Vagina (tissue), 2 donors: ENCODE results near the gene MASP2. TPM values are rescaled to one million over a fixed set of nuclear protein-coding genes. Genes with fewer than 3 reads are reported as not detected.

Experiments
- DNase-seq, 2 donors: peaks; one replicate each; pipeline ENCODE4 v3.0.0-alpha.2; 2017; ENCODE audit errors: extremely low spot score in 2 of 2
- H3K27ac ChIP-seq: fragments of 200-600 bp; sonication (generic); one replicate; pipeline ENCODE4 v1.5.1; 2019
- H3K27me3 ChIP-seq: fragments of 200-600 bp; sonication (generic); one replicate; pipeline ENCODE4 v1.5.1; 2019
- H3K36me3 ChIP-seq, 2 donors: fragments of 200-600 bp; sonication (generic); one replicate each; pipeline ENCODE4 v1.5.1; 2017 to 2019
- H3K4me1 ChIP-seq: fragments of 200-600 bp; sonication (generic); one replicate; pipeline ENCODE4 v1.5.1; 2019
- H3K4me3 ChIP-seq, 2 donors: fragments of 200-600 bp; sonication (generic); 1 replicate in 1 of 2; 2 replicates in 1 of 2; pipeline ENCODE4 v1.5.1; 2016 to 2019
- H3K9me3 ChIP-seq: fragments of 200-600 bp; sonication (generic); one replicate; pipeline ENCODE4 v1.5.1; 2019
- POLR2A ChIP-seq, 2 donors: fragments of 450-650 bp; IDR thresholded peaks; one replicate each; pipeline ENCODE4 v1.6.1; 2017; ENCODE audit warnings: antibody characterized with exemption in 2 of 2, mild to moderate bottlenecking in 2 of 2, moderate library complexity in 2 of 2
- POLR2AphosphoS5 ChIP-seq, 2 donors: sonication (generic); formaldehyde crosslinking; IDR thresholded peaks; one replicate each; pipeline ENCODE4 v1.9.0; 2017; ENCODE audit warnings: antibody characterized with exemption in 2 of 2, mild to moderate bottlenecking in 2 of 2, low read depth in 1 of 2; ENCODE audit not compliant: insufficient read depth in 1 of 2
- intact Hi-C: fragments of 100-400 bp; cut with DNase I; formaldehyde crosslinking; loops from one replicate; pipeline ENCODE4 v1.15.1; 2023
- total RNA-seq: library from RNA; depleted of rRNA; stranded (reverse); fragments of >200 nt; gene quantifications from one replicate; pipeline ENCODE4 v1.2.3, GENCODE V29; 2016
- TF ChIP-seq, protein P1 (sequence below), 3 experiments: fragments of 450-650 bp in 2 of 3; fragments of 200-600 bp in 1 of 3; sonication (generic) in 1 of 3; IDR thresholded peaks; one replicate each; pipeline ENCODE4 v1.5.1; 2017 to 2019; ENCODE audit warnings: antibody characterized with exemption in 3 of 3, mild to moderate bottlenecking in 2 of 3, moderate library complexity in 2 of 3

MASP2 gene
- total RNA-seq, 1 donor from 2014 or later, result not detected

DNA sequence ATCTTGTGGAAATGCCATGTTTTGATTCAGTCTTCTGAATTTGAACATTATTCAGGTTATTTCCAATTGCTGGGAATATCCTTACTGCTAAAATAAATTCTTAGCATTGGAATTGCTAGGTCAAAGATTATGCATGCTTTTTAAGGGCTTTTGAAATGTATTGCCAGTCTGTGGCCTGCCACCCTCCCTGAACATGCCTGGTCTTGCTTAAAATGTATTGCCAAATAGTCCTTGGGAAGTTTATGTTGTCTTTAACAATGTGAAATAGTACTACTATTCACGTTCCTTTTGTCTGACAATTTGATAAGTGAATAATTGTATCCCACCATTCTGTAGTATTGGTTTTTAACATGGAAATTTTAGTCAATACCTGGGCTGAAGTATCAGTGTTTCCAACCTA is 21.0 kb downstream of the MASP2 start:
- Histone ChIP-seq H3K36me3 (peaks cover 0 to 58% of the 10 kb centered on the region in 2 donors), H3K27me3 (no peaks in the 10 kb centered on the region)

DNA sequence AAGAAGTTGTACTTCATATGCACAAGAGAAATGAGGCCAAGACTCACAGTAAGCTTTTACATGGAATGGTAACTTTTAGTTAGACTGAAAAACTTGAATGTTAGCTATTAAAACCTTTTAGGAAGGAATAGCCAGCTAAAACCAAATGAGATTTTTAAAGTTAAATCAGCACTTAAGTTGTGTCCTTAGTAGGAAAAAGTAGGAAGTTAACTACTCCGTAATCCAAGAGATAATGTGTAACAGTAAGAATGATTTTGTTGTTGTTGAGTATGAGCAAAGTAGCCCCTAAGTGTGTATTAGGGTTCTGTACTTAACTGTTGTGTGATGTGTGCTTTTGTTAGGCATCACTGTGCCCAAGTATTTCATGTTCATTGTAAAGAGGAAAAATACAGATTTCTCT is 21.4 kb downstream of the MASP2 start:
- H3K27me3 ChIP-seq, result no peaks in the 10 kb centered on the region
- DNase-seq, result no peak
- H3K4me3 ChIP-seq, result no peak overlapping the region
- H3K27ac ChIP-seq, result no peak overlapping the region
- no peaks in the 10 kb centered on the region for H3K9me3 ChIP-seq
- intact Hi-C loops, result no loop called here
- TF ChIP-seq POLR2AphosphoS5 (IDR thresholded peaks at IDR 0.05; ENCODE audit: insufficient read depth in 1 of 2, low read depth in 1 of 2) (no peak), POLR2A (IDR thresholded peaks at IDR 0.05) (no peak)
- TF ChIP-seq, protein P1, sequence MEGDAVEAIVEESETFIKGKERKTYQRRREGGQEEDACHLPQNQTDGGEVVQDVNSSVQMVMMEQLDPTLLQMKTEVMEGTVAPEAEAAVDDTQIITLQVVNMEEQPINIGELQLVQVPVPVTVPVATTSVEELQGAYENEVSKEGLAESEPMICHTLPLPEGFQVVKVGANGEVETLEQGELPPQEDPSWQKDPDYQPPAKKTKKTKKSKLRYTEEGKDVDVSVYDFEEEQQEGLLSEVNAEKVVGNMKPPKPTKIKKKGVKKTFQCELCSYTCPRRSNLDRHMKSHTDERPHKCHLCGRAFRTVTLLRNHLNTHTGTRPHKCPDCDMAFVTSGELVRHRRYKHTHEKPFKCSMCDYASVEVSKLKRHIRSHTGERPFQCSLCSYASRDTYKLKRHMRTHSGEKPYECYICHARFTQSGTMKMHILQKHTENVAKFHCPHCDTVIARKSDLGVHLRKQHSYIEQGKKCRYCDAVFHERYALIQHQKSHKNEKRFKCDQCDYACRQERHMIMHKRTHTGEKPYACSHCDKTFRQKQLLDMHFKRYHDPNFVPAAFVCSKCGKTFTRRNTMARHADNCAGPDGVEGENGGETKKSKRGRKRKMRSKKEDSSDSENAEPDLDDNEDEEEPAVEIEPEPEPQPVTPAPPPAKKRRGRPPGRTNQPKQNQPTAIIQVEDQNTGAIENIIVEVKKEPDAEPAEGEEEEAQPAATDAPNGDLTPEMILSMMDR (IDR thresholded peaks at IDR 0.05), result no peak
- peaks cover 0 to 62% of the 10 kb centered on the region in 2 donors for H3K36me3 ChIP-seq
- no peaks in the 10 kb centered on the region for H3K4me1 ChIP-seq

More for the DNA sequence above, 21.0 kb downstream of the MASP2 start:
- Histone ChIP-seq H3K9me3 (no peaks in the 10 kb centered on the region), H3K4me1 (no peaks in the 10 kb centered on the region), H3K27ac (no peak overlapping the region), H3K4me3 (no peak overlapping the region)
- intact Hi-C loops, result no loop called here
- no peak for TF ChIP-seq POLR2A (IDR thresholded peaks at IDR 0.05)
- no peak for TF ChIP-seq POLR2AphosphoS5 (IDR thresholded peaks at IDR 0.05; ENCODE audit: insufficient read depth in 1 of 2, low read depth in 1 of 2)
- TF ChIP-seq, protein P1 (IDR thresholded peaks at IDR 0.05), result no peak
- no peak for DNase-seq

DNA sequence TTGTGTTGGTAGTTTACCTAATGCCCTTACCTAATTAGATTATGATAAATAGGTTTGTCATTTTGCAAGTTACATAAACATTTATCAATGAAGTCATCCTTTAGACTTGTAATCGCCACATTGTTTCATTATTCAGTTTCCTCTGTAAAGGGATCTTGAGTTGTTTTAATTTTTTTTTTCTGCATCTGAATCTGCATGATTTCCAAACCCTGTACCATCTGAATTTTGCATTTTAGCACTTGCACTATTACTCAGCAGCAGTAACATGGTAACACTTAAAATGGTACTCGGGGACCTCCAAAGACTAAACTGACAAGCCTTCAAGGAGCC is 22.2 kb downstream of the MASP2 start:
- no peaks in the 10 kb centered on the region for H3K27me3 ChIP-seq
- peaks cover 0 to 64% of the 10 kb centered on the region in 2 donors for H3K36me3 ChIP-seq
- H3K9me3 ChIP-seq, result no peaks in the 10 kb centered on the region
- no peaks in the 10 kb centered on the region for H3K4me1 ChIP-seq
- H3K4me3 ChIP-seq, result no peak overlapping the region
- H3K27ac ChIP-seq, result no peak overlapping the region
- intact Hi-C loops, result no loop called here
- no peak for DNase-seq
- TF ChIP-seq POLR2AphosphoS5 (IDR thresholded peaks at IDR 0.05; ENCODE audit: insufficient read depth in 1 of 2, low read depth in 1 of 2) (no peak), POLR2A (IDR thresholded peaks at IDR 0.05) (no peak)
- TF ChIP-seq, protein P1 (IDR thresholded peaks at IDR 0.05), result no peak

DNA sequence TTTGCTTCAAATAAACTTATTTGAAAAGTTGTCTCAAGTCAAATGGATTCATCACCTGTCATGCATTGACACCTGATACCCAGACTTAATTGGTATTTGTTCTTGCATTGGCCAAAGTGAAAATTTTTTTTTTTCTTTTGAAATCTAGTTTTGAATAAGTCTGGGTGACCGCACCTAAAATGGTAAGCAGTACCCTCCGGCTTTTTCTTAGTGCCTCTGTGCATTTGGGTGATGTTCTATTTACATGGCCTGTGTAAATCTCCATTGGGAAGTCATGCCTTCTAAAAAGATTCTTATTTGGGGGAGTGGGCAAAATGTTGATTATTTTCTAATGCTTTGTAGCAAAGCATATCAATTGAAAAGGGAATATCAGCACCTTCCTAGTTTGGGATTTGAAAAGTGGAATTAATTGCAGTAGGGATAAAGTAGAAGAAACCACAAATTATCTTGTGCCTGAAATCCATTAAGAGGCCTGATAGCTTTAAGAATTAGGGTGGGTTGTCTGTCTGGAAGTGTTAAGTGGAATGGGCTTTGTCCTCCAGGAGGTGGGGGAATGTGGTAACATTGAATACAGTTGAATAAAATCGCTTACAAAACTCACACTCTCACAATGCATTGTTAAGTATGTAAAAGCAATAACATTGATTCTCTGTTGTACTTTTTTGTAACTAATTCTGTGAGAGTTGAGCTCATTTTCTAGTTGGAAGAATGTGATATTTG is 22.7 kb downstream of the MASP2 start:
- Histone ChIP-seq H3K4me3 (no peak overlapping the region), H3K27me3 (no peaks in the 10 kb centered on the region), H3K36me3 (peaks cover 0 to 69% of the 10 kb centered on the region in 2 donors), H3K9me3 (no peaks in the 10 kb centered on the region), H3K27ac (no peak overlapping the region), H3K4me1 (no peaks in the 10 kb centered on the region)
- TF ChIP-seq POLR2A (IDR thresholded peaks at IDR 0.05) (no peak), POLR2AphosphoS5 (IDR thresholded peaks at IDR 0.05; ENCODE audit: insufficient read depth in 1 of 2, low read depth in 1 of 2) (no peak)
- TF ChIP-seq, protein P1 (IDR thresholded peaks at IDR 0.05), result no peak
- DNase-seq, result no peak
- intact Hi-C loops, result no loop called here

- H3K27ac ChIP-seq, result no peak overlapping the region
- DNase-seq, result no peak
- H3K27me3 ChIP-seq, result no peaks in the 10 kb centered on the region
- H3K4me1 ChIP-seq, result no peaks in the 10 kb centered on the region
- H3K4me3 ChIP-seq, result no peak overlapping the region
- peaks cover 3 to 80% of the 10 kb centered on the region in 2 donors for H3K36me3 ChIP-seq
- H3K9me3 ChIP-seq, result no peaks in the 10 kb centered on the region
- TF ChIP-seq, protein P1 (IDR thresholded peaks at IDR 0.05), result no peak
- TF ChIP-seq POLR2A (IDR thresholded peaks at IDR 0.05) (no peak), POLR2AphosphoS5 (IDR thresholded peaks at IDR 0.05; ENCODE audit: insufficient read depth in 1 of 2, low read depth in 1 of 2) (no peak)
- intact Hi-C loops, result no loop called here
These were observed 23.8 kb downstream of the MASP2 start for GRCh38 chr1:11023201-11023600.
